HG02642 (cell line): ENCODE data around the gene WDR86.
A peak's percentile ranks its signal among the peaks of the same experiment; 100 is the strongest.

ENCODE experiments used
- ATAC-seq: cut with Tn5 transposase; IDR thresholded peaks from one replicate; pipeline ENCODE4 v1.9.1; 2021; ENCODE audit warnings: mild to moderate bottlenecking; ENCODE audit not compliant: unreplicated experiment, poor library complexity

WDR86 gene, protein sequence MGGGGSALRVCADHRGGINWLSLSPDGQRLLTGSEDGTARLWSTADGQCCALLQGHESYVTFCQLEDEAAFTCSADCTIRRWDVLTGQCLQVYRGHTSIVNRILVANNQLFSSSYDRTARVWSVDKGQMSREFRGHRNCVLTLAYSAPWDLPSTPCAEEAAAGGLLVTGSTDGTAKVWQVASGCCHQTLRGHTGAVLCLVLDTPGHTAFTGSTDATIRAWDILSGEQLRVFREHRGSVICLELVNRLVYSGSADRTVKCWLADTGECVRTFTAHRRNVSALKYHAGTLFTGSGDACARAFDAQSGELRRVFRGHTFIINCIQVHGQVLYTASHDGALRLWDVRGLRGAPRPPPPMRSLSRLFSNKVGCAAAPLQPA

DNA sequence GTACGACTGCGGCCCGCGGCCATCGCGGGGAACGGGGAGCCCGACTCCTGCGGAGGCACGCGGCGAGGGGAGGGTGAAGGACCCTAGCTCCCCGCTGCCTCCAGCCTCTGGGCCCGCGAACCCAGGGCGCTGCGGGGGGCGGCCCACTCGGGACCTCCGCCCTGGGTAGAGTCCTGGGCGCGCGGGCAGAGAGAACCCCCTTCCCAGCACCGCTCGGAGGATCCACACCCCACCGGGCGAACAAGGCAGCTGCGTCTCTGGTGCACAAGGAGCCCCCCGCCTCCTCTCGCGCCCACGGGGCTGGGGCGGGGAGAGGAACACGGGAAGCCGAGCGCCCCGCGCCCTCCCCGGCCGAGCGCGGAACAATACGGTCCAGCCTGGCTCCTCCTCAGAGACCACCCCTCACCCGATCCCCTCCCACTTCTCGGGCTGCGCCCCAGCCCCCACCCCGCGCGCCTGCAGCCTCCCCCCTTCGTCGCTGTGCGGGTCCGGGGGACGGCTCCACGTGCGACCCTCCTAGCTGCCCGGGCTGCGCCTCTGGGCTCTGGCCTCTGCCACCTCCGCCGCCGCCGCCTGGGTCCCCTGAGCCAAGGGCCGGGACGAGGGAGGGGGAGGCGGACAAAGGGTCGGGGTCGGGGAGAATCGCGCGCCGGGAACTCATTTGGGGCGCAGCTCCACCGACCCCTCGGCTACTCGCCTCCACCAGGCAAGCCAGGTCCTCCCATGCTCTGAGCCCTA is at the start of gene WDR86:
Gene WDR86, minus strand, starts transcription at position 372 of the 738 bp plus-strand sequence. CDS start 449 bp downstream, outside the sequence.
- no peak for ATAC-seq

GRCh38 chr7:151457534-151457933 is 47.7 kb upstream of the WDR86 start:
- no peak for ATAC-seq

- ATAC-seq, result no peak
Observed at GRCh38 chr7:151456782-151457181, 46.9 kb upstream of the WDR86 start.

DNA sequence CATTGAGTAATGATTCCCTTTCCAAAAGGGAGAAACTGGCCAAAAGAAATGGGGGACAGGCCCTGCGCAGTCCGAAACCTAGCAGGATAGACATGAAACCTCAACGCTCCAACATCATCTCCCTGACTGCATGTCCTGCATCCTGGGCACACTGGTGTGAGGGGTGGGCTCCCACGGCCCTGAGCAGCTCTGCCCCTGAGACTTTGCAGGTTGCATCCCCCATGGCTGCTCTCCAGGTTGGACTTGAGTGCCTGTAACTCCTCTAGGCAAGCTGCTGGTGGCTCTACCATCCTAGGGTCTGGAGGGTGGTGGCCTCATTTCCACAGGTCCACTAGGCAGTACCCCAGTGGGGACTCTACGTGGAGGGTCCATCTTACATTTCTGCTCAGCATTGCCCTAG is 46.4 kb upstream of the WDR86 start:
- ATAC-seq, result no peak

GRCh38 chr7:151455690-151456089 is 45.9 kb upstream of the WDR86 start:
- no peak for ATAC-seq

DNA sequence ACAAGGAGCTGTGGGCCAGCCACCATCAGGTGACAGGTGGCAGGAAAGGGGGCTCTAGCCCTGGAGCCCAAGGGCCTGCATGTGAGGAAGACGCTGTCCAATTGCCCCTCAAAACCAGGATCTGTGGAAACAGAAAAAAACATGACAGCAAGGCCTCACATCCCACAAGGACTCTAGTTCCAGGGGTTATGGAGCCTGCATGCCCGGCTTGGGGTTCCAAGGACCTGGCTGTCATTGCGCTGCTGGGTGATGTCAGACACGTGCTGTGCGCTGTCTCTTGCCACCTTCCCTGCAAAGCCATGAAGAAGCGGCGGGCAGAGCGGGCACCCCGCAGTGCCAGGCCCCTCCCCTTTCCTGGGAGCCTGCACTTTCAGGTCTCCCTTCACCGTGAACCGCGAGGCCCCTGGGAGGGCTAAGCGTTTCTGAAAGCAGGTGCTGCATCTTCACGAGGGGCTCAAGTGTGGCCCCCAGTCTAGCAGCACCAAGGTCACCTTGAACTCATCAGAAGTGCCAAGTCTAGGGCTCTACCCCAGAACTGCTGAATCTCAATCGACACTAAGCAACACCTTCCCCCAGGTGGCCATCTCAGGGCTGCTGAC is 45.2 kb upstream of the WDR86 start:
- no peak for ATAC-seq

DNA sequence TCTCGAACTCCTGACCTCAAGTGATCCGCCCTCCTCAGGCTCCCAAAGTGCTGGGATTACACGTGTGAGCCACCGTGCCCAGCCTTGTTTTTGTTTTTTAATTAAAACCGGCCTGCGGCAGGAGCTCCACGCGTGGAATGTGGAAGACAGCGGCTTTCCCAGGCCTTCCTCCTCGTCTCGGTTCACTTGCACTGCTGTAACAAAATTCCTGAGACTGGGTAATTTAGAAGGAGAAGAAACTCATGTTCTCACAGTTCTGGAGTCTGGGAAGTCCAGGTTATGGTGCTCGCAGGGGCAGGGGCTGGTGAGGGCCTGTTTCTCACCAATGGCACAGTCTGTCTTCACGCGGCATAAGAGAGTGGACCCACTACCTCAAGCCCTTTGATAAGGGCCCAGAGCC is 44.5 kb upstream of the WDR86 start:
- no peak for ATAC-seq

DNA sequence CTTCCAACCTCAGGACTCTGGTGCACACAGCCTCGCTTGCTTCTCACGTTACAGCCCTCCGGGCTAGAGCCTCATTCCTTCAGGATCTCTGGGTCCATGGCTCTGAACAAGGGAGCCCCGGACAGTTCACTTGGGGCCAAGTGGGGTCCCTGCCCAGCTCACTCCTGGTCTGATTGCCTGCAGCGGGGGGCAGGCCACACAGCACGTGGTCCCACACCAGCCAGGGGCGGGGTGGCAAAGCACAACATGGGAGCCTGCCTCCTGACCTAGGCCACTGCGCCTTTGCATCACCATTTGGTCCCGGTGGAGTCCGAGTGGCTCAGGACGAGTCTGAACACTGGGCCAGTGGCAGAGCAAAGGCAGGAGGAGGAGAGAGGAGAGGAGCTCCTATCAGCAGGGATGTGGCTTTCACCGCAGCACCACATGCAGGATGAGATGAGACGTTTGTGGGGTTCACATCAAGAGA is 43.5 kb upstream of the WDR86 start:
- ATAC-seq, result no peak

GRCh38 chr7:151452680-151453325 is 43.0 kb upstream of the WDR86 start:
- no peak for ATAC-seq

DNA sequence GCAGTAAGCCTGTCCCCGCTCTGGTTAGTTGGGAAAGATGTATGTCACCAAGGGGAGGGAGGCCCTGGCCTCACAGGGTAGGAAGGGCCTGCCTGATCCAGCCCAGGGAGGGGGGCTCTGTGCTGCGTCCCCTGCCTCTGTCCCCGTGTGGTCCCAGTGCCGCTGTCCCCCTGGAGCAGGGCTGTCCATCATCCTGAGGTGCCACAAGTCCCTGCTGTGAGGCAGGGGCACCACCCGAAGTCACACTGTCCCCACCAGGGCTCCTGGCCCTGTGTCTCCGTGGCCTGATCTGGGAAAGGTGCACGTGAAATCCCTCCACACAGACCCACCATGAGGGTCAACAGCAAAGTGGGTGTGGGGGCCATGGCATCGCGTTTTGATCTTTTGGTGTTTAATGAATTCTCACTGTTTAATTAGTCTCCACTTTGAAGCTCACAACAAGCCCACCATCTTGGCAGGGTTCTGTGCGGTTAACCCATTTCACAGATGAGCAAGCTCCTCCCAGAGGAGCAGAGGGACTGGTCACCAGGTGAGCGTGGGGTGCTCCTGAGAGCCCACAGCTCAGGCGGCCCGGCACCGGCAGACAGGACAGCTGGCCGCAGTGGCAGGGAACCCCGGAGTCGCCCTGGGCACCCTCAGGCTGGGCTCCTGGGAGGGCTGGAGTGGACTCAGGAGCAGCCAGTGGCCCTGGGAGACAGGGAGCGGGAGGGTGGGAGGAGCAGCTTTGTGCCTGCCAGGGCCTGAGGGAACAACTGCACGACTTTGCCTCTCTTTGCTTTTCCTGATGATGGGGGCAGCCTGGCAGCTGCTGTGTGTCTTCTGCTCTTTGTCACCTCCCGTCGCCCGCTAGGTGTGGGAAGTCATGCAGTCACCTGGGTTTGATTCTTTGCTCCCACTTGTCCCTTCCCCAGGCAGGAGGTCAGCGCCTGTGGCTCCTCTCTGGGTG is 42.1 kb upstream of the WDR86 start:
- ATAC-seq, result no peak

- no peak for ATAC-seq
Observed at GRCh38 chr7:151451156-151451555, 41.3 kb upstream of the WDR86 start.

- no peak for ATAC-seq
Observed at GRCh38 chr7:151449990-151450389, 40.2 kb upstream of the WDR86 start.

GRCh38 chr7:151448261-151449252 is 38.7 kb upstream of the WDR86 start:
- ATAC-seq, result peak; percentile 80

GRCh38 chr7:151447901-151448260 is 38.0 kb upstream of the WDR86 start:
- ATAC-seq, result no peak

DNA sequence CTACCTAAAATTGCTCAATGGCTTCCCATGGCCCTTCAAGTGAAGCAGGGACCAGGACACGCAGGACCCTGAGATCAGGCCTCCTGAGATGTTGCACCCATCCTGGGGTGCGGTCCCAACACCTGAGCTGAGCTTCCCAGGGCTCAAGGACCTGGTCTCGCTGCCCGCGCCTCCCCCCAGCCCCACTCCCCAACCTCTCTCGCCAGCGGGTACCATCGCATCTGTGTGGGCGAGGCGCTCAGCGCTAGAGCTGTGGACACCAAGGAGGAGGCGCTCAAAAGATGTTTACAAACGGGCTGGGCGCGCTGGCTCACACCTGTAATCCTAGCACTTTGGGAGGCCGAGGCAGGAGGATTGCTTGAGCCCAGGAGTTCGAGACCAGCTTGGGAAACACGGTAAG is 37.5 kb upstream of the WDR86 start:
- ATAC-seq, result no peak

DNA sequence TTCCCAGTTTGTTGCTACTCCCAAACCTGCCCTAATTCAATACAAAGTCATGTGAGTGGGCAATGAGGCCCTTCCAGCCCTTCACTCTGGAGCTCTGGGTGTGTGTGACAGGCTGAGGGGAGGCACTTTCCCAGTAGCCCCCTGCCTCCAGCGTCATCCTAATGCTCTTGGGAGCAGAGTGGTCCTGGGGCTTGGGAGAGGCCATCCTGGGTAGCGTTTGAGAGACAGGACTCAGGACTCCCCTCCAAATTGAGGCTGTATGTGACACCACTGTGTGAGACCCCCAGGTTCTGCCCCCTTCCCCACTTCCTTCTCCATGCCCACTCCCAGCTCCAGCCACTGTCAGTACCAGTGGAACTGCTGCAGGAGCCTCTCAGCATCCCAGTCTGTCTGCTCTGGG is 36.6 kb upstream of the WDR86 start:
- ATAC-seq, result no peak

DNA sequence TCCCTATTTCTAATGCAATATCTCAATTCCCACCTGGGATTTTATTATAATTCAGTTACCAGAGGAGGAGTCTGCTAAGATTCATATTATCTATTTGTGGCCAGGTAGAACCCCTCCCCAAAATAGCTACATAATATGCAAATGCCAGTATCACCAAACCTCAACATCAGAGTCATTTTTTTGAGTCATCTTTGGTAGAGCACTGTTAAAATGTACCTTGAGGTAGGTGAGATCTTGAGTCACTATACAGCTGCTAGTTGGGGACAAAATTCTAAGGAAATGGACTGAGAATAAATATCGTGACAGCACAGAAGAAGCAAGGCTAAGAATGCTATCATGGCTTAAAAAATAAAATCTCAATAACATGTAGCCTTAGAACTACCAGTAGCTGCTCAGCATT is 34.8 kb upstream of the WDR86 start:
- no peak for ATAC-seq

GRCh38 chr7:151442776-151443496 is 33.1 kb upstream of the WDR86 start:
- no peak for ATAC-seq
